CD4-positive, alpha-beta T cell (primary cell): ENCODE measurements around the gene PLCB1. TPM values are rescaled to one million over a fixed set of nuclear protein-coding genes. Genes with fewer than 3 reads are reported as not detected.
A peak's percentile ranks its signal among the peaks of the same experiment; 100 is the strongest.

Experiments
- ATAC-seq: fragments of 200-7000 bp; cut with Tn5 transposase; one replicate; pipeline ENCODE4 v1.10.0; 2022; ENCODE audit warnings: mild to moderate bottlenecking; ENCODE audit not compliant: poor library complexity
- CTCF ChIA-PET: fragments of 350-600 bp; sonication (Branson Sonifier 250); formaldehyde crosslinking; loops from one replicate; lab custom pipeline; 2021; ENCODE audit warnings: antibody characterized with exemption, inconsistent platforms; lab: Charles Lee
- POLR2A ChIA-PET: fragments of 350-600 bp; sonication (Branson Sonifier 250); formaldehyde crosslinking; loops from one replicate; lab custom pipeline; 2021; ENCODE audit warnings: antibody characterized with exemption, inconsistent platforms; lab: Charles Lee
- DNase-seq, 14 experiments: peaks; one replicate each; pipeline ENCODE4 v3.0.0-alpha.2; 2013 to 2020; ENCODE audit warnings: mixed read lengths in 2 of 14
- H3K27ac ChIP-seq, 2 donors: one replicate each; pipeline versions ENCODE4 v1.5.1 to v1.7.0; 2013; ENCODE audit warnings: low read length in 2 of 2, low read depth in 1 of 2, mild to moderate bottlenecking in 1 of 2
- H3K27me3 ChIP-seq, 2 experiments: 1 replicate in 1 of 2; 2 replicates in 1 of 2; pipeline versions ENCODE4 v1.6.1 to v1.7.0; 2013; ENCODE audit warnings: low read length in 2 of 2, control low read depth in 1 of 2, mild to moderate bottlenecking in 1 of 2, moderate library complexity in 1 of 2; ENCODE audit not compliant: insufficient read depth in 2 of 2, control insufficient read depth in 1 of 2
- H3K36me3 ChIP-seq: one replicate; pipeline ENCODE4 v1.6.1; 2013; ENCODE audit warnings: low read length, control low read depth; ENCODE audit not compliant: insufficient read depth
- H3K4me1 ChIP-seq: one replicate; pipeline ENCODE4 v1.6.1; 2013; ENCODE audit warnings: low read length, control low read depth; ENCODE audit not compliant: insufficient read depth
- H3K4me3 ChIP-seq: one replicate; pipeline ENCODE4 v1.5.1; 2013; ENCODE audit warnings: mild to moderate bottlenecking, low read length, moderate library complexity
- H3K9me3 ChIP-seq, 2 experiments: 1 replicate in 1 of 2; 2 replicates in 1 of 2; pipeline versions ENCODE4 v1.6.1 to v1.7.0; 2013; ENCODE audit warnings: low read length in 2 of 2, mild to moderate bottlenecking in 2 of 2, control low read depth in 1 of 2, moderate library complexity in 1 of 2; ENCODE audit not compliant: control insufficient read depth in 1 of 2, insufficient read depth in 1 of 2
- H3K27ac Mint-ChIP-seq: one replicate; pipeline ENCODE4 v1.8.0; 2020; ENCODE audit warnings: mixed read lengths
- H3K27me3 Mint-ChIP-seq: one replicate; pipeline ENCODE4 v1.8.0; 2021; ENCODE audit warnings: mixed read lengths
- H3K36me3 Mint-ChIP-seq: one replicate; pipeline ENCODE4 v1.8.0; 2021; ENCODE audit warnings: low read depth, mixed read lengths
- H3K4me1 Mint-ChIP-seq: one replicate; pipeline ENCODE4 v1.8.0; 2021; ENCODE audit warnings: low read depth, mixed read lengths
- H3K4me3 Mint-ChIP-seq: one replicate; pipeline ENCODE4 v1.8.0; 2020; ENCODE audit warnings: mild to moderate bottlenecking, mixed read lengths
- H3K9me3 Mint-ChIP-seq: one replicate; pipeline ENCODE4 v1.8.0; 2020; ENCODE audit warnings: mixed read lengths
- intact Hi-C, 2 experiments: fragments of 100-400 bp; cut with DNase I in 1 of 2; cut with micrococcal nuclease in 1 of 2; formaldehyde crosslinking; loops; one replicate each; pipeline versions ENCODE4 v1.15.1 to v1.9.0; 2023 to 2025; cut with DNase I, micrococcal nuclease
- total RNA-seq, 174 experiments: library from RNA in 2 of 174; stranded (reverse) in 2 of 174; gene quantifications; one replicate each; pipeline ENCODE4 v1.2.3 and lab custom pipeline; 2021 to 2026
- TF ChIP-seq, protein P1 (sequence below): fragments of 200-600 bp; IDR thresholded peaks from one replicate; pipeline ENCODE4 v1.8.0; 2022; ENCODE audit warnings: antibody characterized with exemption, mild to moderate bottlenecking

Gene PLCB1
- total RNA-seq, 2 experiments from 2014 or later, result 3.8 to 5.6 TPM

DNA sequence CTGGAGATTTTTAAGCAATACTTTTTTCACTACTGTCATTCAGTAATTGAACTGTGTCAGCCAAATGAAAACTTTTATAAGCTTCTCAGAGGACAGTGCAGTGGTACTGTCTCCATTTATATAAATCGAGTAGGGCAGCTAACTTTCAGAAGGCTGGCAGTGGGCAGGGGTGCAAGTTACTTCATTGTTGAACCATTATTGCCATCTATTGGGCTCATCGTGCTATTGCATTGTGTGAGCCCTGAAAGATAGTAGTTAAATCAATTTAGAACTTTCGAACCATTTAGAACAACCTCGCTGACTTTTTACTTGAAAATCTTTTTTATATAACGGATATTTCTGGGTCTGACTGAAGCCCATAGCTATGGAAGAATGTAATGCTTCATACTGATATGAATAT, 589.0 kb downstream of the PLCB1 start:
- Histone ChIP-seq H3K27ac (no peak overlapping the region), H3K36me3 (no peaks in the 10 kb centered on the region), H3K4me1 (no peaks in the 10 kb centered on the region), H3K9me3 (no peaks in the 10 kb centered on the region), H3K27me3 (no peaks in the 10 kb centered on the region), H3K4me3 (no peak overlapping the region)
- Mint-ChIP-seq H3K9me3 (no peaks in the 10 kb centered on the region), H3K36me3 (no peaks in the 10 kb centered on the region), H3K27me3 (no peaks in the 10 kb centered on the region), H3K27ac (no peak overlapping the region), H3K4me1 (no peaks in the 10 kb centered on the region), H3K4me3 (no peak overlapping the region)
- intact Hi-C loops, result loop anchor here (1.0 to 10.0 kb wide), 5 partner anchors 589 to 1956 kb away; partner anchors contain the start of genes PLCB1 (in 2 of the 2) and BMP2 (in 1 of the 2)
- DNase-seq (peak in 3 of 14 experiments; percentile 34 to 55 (median 47)), ATAC-seq (no peak)
- POLR2A ChIA-PET, result interaction anchor here (0.6 kb wide), 1 partner anchor 796 kb away, joined by 3 read pairs; no protein-coding TSS in a partner anchor
- TF ChIP-seq, protein P1, sequence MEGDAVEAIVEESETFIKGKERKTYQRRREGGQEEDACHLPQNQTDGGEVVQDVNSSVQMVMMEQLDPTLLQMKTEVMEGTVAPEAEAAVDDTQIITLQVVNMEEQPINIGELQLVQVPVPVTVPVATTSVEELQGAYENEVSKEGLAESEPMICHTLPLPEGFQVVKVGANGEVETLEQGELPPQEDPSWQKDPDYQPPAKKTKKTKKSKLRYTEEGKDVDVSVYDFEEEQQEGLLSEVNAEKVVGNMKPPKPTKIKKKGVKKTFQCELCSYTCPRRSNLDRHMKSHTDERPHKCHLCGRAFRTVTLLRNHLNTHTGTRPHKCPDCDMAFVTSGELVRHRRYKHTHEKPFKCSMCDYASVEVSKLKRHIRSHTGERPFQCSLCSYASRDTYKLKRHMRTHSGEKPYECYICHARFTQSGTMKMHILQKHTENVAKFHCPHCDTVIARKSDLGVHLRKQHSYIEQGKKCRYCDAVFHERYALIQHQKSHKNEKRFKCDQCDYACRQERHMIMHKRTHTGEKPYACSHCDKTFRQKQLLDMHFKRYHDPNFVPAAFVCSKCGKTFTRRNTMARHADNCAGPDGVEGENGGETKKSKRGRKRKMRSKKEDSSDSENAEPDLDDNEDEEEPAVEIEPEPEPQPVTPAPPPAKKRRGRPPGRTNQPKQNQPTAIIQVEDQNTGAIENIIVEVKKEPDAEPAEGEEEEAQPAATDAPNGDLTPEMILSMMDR, result peak; percentile 62
- CTCF ChIA-PET, result interaction anchor here (3.3 kb wide), 2 partner anchors 677 to 785 kb away, joined by 31 to 35 read pairs; no protein-coding TSS in a partner anchor

DNA sequence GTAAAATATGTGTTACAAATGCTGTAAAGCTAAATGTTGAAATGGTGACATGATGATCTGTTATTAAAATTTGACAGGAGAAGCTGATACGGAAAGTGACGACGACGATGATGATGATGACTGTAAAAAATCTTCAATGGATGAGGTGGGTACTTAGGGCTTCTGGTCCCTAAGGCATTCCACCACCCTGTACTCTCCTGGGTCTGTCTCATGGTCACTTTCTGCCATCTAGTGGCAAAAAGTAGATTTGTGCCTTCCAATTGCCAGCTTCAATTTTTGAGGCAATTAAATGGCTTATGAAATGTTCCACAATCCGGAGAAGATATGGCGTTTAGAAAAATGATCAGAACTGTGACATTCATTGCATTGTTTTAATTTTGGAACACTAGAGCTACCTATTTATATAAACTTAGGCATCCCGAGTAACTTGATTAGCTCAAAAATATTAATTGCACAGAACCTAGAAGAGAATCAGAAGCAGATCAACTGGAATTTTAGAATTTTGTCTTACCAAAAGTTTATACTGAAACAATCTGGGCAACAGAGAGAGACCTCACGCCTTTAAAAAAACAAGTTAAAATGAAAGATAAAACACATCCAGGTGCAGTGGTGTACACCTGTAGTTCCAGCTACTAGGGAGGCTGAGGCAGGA, 590.3 kb downstream of the PLCB1 start:
- no peak for ATAC-seq
- TF ChIP-seq, protein P1, result peak; percentile 67
- Mint-ChIP-seq H3K4me3 (no peak overlapping the region), H3K27me3 (no peaks in the 10 kb centered on the region), H3K36me3 (no peaks in the 10 kb centered on the region), H3K4me1 (no peaks in the 10 kb centered on the region), H3K27ac (no peak overlapping the region), H3K9me3 (no peaks in the 10 kb centered on the region)
- Histone ChIP-seq H3K27me3 (no peaks in the 10 kb centered on the region), H3K4me3 (no peak overlapping the region), H3K27ac (no peak overlapping the region), H3K9me3 (no peaks in the 10 kb centered on the region), H3K4me1 (no peaks in the 10 kb centered on the region), H3K36me3 (no peaks in the 10 kb centered on the region)
- ChIA-PET CTCF (interaction anchor here (0.6 to 3.3 kb wide), 8 partner anchors 12 to 797 kb away, joined by 3 to 35 read pairs (median 4); no protein-coding TSS in a partner anchor), POLR2A (interaction anchor here (1.2 to 1.6 kb wide), 2 partner anchors 679 to 786 kb away, joined by 3 to 4 read pairs; no protein-coding TSS in a partner anchor)
- DNase-seq, result peak in 4 of 14 experiments; percentile 25 to 70 (median 63)
- intact Hi-C loops, result loop anchor here (1.0 to 10.0 kb wide), 6 partner anchors 590 to 1958 kb away; partner anchors contain the start of genes PLCB1 (in 2 of the 2) and BMP2 (in 1 of the 2)

DNA sequence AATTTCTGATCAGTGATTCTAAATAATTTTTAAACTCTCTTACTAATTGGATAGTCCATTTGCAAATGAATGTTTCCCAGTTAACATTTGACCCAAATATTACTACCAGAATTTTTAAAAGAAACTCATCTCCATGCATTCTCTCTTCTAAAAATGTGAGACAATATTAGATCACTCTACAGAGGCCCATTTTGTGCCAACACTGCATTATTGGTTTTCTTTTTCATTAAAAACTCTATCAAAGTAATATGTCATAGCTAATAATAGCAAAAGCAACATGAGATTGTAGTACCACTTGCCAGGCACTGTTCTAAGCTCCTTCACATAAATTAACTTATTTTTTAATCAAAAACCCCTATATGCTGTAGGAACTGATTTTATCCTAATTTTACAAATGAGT, 591.2 kb downstream of the PLCB1 start:
- TF ChIP-seq, protein P1, result no peak
- ATAC-seq (no peak), DNase-seq (no peak)
- ChIA-PET CTCF (interaction anchor here (0.9 to 3.3 kb wide), 3 partner anchors 36 to 787 kb away, joined by 3 to 35 read pairs (median 31); no protein-coding TSS in a partner anchor), POLR2A (interaction anchor here (1.6 kb wide), 1 partner anchor 680 kb away, joined by 4 read pairs; no protein-coding TSS in a partner anchor)
- no peak overlapping the region for H3K4me3 Mint-ChIP-seq
- no peak overlapping the region for H3K27ac ChIP-seq
- no peaks in the 10 kb centered on the region for H3K36me3 ChIP-seq
- H3K4me3 ChIP-seq, result no peak overlapping the region
- H3K9me3 ChIP-seq, result no peaks in the 10 kb centered on the region
- H3K4me1 ChIP-seq, result no peaks in the 10 kb centered on the region
- H3K27me3 Mint-ChIP-seq, result no peaks in the 10 kb centered on the region
- H3K4me1 Mint-ChIP-seq, result no peaks in the 10 kb centered on the region
- no peak overlapping the region for H3K27ac Mint-ChIP-seq
- H3K36me3 Mint-ChIP-seq, result no peaks in the 10 kb centered on the region
- intact Hi-C loops, result loop anchor here (2.0 to 10.0 kb wide), 5 partner anchors 591 to 1958 kb away; partner anchors contain the start of genes PLCB1 (in 2 of the 2) and BMP2 (in 1 of the 2)
- H3K9me3 Mint-ChIP-seq, result no peaks in the 10 kb centered on the region
- no peaks in the 10 kb centered on the region for H3K27me3 ChIP-seq
